T-helper 2 cell treated with Interferon-gamma antibody and Interleukin-4, amounts not matched to agents 5 μg/mL and 100 μg/mL, for 36 hours (primary cell): ENCODE measurements around the gene EDEM2.
"Not testable (repeated sequence)": the region's sequence is repeated elsewhere in the genome, so short reads cannot be mapped to it uniquely, and the experiment has no call there.

ENCODE experiments used
- DNase-seq: peaks from one replicate; pipeline ENCODE4 v3.0.0; 2021; ENCODE audit warnings: low spot score
- H3K27ac Mint-ChIP-seq: one replicate; pipeline ENCODE4 v1.8.0; 2021; ENCODE audit warnings: mild to moderate bottlenecking, mixed read lengths
- H3K27me3 Mint-ChIP-seq: one replicate; pipeline ENCODE4 v1.8.0; 2021; ENCODE audit warnings: low read depth, mixed read lengths
- H3K36me3 Mint-ChIP-seq: one replicate; pipeline ENCODE4 v1.8.0; 2021; ENCODE audit warnings: low read depth, mixed read lengths
- H3K4me1 Mint-ChIP-seq: one replicate; pipeline ENCODE4 v1.8.0; 2021; ENCODE audit warnings: low read depth, mixed read lengths
- H3K4me3 Mint-ChIP-seq: one replicate; pipeline ENCODE4 v1.8.0; 2022; ENCODE audit warnings: mild to moderate bottlenecking, moderate library complexity, mixed read lengths
- H3K9me3 Mint-ChIP-seq: one replicate; pipeline ENCODE4 v1.8.0; 2021; ENCODE audit warnings: mixed read lengths

The EDEM2 gene

DNA sequence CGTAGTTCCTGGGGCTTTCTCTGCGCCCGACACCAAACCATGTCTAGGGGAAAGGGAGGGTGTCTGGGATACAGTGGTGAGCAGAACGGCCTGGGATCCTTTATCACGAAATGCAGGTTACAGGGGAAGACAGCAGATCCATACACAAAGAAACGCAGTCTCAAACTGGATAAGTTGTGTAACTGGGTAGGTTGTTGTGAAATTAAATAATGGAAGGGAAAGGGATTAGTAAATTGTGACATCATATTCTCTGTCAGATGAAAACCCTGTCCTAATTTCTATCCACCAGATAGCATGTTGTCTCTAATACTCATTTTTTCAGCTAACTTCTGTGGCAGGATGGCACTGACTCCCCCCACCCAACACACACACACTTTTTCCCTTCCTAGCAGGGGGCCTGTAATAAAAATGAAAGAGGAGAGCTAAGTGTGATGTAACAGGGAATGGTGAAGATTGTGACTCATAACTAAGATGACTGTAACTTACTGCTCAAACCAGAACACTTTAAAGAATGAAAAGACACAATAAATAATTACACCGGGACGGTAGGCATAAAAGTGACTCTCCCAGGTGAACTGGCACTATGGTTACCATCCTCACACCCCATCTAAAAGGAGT is 53.8 kb downstream of the EDEM2 start:
- peak overlapping the region; percentile 88 for H3K4me3 Mint-ChIP-seq
- H3K4me1 Mint-ChIP-seq, result peaks cover 32% of the 10 kb centered on the region
- H3K9me3 Mint-ChIP-seq, result no peaks in the 10 kb centered on the region
- H3K27ac Mint-ChIP-seq, result peak overlapping the region; percentile 90
- H3K27me3 Mint-ChIP-seq, result no peaks in the 10 kb centered on the region
- peak; percentile 21 for DNase-seq
- peaks cover 20% of the 10 kb centered on the region for H3K36me3 Mint-ChIP-seq

DNA sequence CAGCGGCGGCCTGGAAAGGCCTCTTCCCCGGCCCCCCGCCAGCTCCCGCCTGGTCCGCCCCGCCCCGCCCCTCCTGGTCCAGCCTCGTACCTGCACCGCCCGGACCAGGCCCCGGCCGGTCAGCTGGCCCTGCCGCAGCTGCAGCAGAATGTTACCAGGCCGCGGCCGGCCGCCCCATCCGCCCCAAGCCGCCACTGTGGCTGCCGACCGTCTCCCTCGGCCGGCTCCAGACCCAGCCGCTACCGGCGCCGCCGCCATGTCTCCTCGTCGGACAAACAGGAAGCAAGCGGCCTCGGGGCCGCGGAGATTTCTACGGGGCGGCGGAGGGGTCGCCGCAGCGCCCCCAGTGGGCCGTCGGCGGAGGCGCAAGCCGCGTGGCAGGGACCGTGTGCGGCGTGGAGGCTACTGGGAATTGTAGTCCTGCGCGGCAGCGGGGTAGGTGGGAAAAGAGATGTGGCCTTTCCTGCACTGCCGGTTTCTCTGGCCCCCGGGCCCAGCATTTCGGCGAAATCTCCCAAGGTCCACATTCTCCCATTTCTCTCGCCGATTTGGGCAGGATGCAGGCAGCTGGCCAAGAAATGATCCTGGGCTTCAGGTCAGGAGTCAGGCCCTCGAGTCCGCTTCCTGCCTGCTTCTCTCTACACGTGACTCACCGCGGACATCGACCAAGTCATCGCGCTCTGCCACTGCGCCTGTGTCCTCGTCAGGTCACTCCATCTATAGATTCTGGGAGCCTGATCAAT is 54.4 kb downstream of the EDEM2 start, which contains the start of gene TRPC4AP:
TRPC4AP (minus strand) TSS at position 284 of the 743 bp plus-strand sequence; CDS start at position 258, 26 bp downstream.
- DNase-seq, result peak; percentile 89
- Mint-ChIP-seq H3K27ac (peak within 1 kb of the TSS; percentile 93), H3K9me3 (no peaks in the 10 kb centered on the region), H3K4me1 (peaks cover 38% of the 10 kb centered on the region), H3K36me3 (peaks cover 21% of the 10 kb centered on the region), H3K4me3 (peak within 1 kb of the TSS; percentile 88), H3K27me3 (no peaks in the 10 kb centered on the region)

DNA sequence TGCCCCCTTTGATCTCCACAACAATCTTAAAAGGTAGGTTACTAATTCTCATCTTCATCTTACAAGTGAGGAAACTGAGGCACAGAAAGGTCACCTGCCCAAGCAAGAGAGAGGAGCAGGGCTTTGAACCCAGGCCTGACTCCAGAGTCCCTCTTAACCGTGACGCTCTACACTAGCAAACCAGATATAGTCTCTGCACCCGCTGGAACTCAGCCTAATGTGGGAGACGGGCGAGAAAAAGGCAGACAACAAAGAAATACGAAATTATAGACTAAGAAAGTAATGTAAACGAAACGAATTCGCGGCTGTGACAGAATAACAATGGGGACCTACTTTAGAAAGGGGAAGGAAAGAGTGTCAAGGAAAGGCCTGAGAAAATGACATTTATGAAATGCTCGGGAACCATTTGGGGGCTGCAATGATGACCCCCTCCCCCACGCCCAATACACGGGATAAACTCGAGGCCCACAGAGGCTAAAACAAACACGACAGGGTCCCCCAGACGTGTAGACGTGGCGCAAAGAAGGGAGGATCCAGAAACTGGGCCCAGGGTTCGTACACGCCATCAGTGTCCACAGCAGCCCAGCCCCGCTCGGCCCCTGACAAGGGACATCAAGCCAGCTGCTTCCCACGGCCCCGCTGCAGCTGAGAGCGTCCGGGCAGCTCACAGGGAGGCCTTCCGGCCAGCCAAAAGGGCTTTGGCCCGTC is 55.2 kb downstream of the EDEM2 start:
- DNase-seq, result no peak
- H3K4me1 Mint-ChIP-seq, result peaks cover 42% of the 10 kb centered on the region
- H3K36me3 Mint-ChIP-seq, result peaks cover 21% of the 10 kb centered on the region
- peak overlapping the region; percentile 93 for H3K27ac Mint-ChIP-seq
- H3K27me3 Mint-ChIP-seq, result no peaks in the 10 kb centered on the region
- peak overlapping the region; percentile 88 for H3K4me3 Mint-ChIP-seq
- H3K9me3 Mint-ChIP-seq, result no peaks in the 10 kb centered on the region

DNA sequence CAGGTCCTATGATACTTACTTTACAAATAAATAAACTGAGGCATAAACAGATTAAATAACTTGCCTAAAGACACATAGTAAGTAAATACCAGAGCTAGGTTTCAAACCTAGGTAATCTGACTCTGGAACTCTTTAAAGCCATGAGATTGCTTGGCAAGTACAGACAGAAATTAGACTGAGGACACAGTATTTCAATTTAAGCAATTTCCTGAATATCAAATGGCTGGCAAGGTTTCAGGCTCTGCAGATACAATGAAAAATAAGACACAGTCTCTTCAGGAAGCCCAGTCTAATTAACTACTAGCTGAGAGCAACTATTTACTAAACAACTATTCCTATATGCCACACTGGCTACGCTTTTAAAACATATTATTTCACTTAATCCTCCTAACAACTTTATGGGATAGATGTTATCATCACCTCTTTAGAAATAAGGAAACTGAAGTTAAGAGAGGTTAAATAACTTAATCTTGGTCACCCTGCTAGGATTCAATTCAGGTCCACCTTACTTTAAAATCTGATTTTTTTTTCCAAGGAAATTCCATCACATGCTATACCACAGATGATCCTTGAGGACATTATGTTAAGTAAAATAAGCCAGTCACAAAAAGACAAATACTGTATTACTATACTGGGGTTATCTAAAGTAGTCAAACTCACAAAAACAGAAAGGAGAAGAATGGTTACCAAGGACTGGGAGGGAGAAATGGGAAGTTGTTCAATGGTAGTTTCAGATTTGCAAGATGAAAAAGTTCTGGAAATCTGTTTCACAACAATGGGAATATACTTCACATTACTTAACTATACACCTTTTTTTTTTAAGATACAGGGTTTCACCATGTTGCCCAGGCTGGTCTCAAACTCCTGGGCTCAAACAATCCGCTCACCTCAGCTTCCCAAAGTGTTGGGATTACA is 58.6 kb downstream of the EDEM2 start:
- Mint-ChIP-seq H3K4me1 (peaks cover 51% of the 10 kb centered on the region), H3K4me3 (peak overlapping the region; percentile 2), H3K27ac (peak overlapping the region; percentile 24), H3K9me3 (no peaks in the 10 kb centered on the region), H3K36me3 (peaks cover 27% of the 10 kb centered on the region), H3K27me3 (no peaks in the 10 kb centered on the region)
- no peak for DNase-seq

DNA sequence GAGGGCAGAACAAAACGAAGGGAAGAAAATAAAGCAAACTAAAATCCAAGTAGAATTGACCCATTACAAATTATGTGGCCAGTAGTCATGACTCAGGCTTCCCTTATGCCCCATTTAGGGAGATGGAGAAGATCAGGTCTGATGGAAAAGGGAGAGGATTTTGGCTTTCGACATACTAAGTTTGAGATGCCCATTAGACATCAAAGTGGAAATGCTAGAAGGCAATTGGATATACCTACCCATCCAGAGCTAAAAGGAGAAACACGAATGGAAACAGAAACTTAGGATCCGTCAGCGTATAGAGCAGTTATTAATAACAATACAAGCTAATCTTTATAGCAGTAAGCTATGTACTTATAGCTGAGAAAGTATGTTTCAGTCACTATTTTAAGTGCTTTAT is 59.3 kb downstream of the EDEM2 start:
- no peak overlapping the region for H3K4me3 Mint-ChIP-seq
- peaks cover 26% of the 10 kb centered on the region for H3K36me3 Mint-ChIP-seq
- H3K9me3 Mint-ChIP-seq, result no peaks in the 10 kb centered on the region
- peaks cover 45% of the 10 kb centered on the region for H3K4me1 Mint-ChIP-seq
- H3K27ac Mint-ChIP-seq, result peak overlapping the region; percentile 5
- H3K27me3 Mint-ChIP-seq, result no peaks in the 10 kb centered on the region
- DNase-seq, result no peak

DNA sequence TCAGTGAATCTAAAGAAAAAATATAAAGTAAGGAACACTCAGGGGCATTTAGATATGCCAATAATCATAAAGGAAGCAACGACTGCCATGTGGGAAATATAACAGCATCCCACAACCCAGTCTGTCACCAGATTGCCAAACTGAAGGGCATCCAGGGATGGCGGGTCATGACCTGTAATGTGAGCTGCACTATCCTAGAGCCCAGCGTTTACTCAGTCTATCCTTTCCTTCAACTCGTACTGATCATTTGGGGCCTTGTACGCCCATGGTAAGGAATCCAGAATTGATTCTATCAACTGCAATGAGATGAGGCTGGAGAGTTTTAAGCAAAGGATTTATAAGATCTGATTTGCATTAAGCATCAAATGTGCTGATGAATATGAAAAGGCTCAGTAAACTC is 59.8 kb downstream of the EDEM2 start:
- H3K4me3 Mint-ChIP-seq, result no peak overlapping the region
- H3K9me3 Mint-ChIP-seq, result no peaks in the 10 kb centered on the region
- no peak for DNase-seq
- H3K4me1 Mint-ChIP-seq, result peaks cover 47% of the 10 kb centered on the region
- H3K27me3 Mint-ChIP-seq, result no peaks in the 10 kb centered on the region
- H3K27ac Mint-ChIP-seq, result peak overlapping the region; percentile 5
- H3K36me3 Mint-ChIP-seq, result peaks cover 26% of the 10 kb centered on the region

DNA sequence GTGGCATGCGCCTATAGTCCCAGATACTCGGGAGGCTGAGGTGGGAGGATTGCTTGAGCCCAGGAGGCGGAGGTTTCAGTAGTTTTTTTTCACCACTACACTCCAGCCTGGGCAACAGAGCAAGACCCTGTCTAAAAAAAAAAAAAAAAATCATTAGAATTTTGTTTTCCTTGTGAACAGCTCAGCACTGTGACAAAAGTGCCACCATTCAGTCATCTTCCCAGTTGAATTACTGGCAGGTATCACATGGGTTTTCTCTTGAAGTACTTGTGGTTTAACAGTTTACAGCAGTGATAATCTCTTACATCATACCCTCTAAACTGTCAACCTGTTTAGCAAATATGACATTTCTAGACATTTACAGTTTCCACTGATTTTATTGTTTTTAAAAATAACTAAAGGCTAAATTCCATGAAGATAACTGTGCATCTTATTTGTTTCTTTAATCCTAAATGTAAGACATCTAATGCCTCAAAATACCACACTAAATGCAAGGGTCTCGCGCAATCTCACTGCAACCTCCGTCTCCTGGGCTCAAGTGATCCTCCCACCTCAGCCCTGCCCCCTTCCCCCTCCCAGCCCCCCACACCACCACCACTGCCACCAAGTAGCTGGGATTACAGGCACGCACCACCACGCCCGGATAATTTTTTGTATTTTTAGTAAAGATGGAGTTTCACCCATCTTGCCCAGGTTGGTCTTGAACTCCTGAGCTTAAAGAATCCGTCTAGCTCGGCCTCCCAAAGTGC is 61.5 kb downstream of the EDEM2 start:
- peak overlapping the region; percentile 70 for H3K27ac Mint-ChIP-seq
- H3K27me3 Mint-ChIP-seq, result no peaks in the 10 kb centered on the region
- peaks cover 48% of the 10 kb centered on the region for H3K4me1 Mint-ChIP-seq
- DNase-seq, result no peak
- H3K9me3 Mint-ChIP-seq, result no peaks in the 10 kb centered on the region
- H3K4me3 Mint-ChIP-seq, result peak overlapping the region; percentile 15
- peaks cover 19% of the 10 kb centered on the region for H3K36me3 Mint-ChIP-seq

DNA sequence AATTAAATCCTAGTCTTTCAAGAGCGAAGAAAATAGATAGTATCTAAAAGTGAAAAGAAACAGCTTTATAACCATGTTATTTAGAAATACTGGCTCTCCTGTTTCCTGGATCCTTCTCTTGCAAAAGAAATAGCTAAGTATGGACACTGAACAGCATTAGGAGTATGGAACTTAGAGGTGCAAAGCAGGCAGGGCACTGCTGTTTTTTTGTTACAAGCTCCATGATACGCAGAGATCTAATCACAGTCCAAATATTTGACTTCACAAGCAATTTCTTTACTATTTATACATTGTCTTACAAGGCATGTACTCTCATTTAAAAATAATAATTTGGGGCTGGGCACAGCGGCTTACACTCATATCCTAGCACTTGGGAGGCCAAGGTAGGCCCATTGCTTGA is 62.1 kb downstream of the EDEM2 start:
- H3K9me3 Mint-ChIP-seq, result no peaks in the 10 kb centered on the region
- no peak overlapping the region for H3K4me3 Mint-ChIP-seq
- H3K27me3 Mint-ChIP-seq, result no peaks in the 10 kb centered on the region
- DNase-seq, result no peak
- H3K36me3 Mint-ChIP-seq, result peaks cover 16% of the 10 kb centered on the region
- peaks cover 51% of the 10 kb centered on the region for H3K4me1 Mint-ChIP-seq
- peak overlapping the region; percentile 70 for H3K27ac Mint-ChIP-seq

DNA sequence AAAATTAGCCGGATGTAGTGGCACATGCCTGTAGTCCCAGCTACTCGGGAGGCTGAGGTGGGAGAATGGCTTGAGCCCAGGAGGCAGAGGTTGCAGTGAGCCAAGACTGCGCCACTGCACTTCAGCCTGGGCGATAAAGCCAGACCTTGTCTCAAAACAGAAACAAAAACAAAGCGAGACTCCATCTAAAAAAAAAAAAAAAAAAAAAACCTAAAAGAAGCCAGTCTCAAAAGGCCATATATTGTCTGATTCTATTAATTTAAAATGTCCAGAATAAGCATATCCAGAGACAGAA is 66.8 kb downstream of the EDEM2 start:
- H3K27ac Mint-ChIP-seq, result peak overlapping the region; percentile 68
- peaks cover 42% of the 10 kb centered on the region for H3K36me3 Mint-ChIP-seq
- peak overlapping the region; percentile 52 for H3K4me3 Mint-ChIP-seq
- H3K9me3 Mint-ChIP-seq, H3K27me3 Mint-ChIP-seq, DNase-seq: not testable (repeated sequence)
- peaks cover 43% of the 10 kb centered on the region for H3K4me1 Mint-ChIP-seq

DNA sequence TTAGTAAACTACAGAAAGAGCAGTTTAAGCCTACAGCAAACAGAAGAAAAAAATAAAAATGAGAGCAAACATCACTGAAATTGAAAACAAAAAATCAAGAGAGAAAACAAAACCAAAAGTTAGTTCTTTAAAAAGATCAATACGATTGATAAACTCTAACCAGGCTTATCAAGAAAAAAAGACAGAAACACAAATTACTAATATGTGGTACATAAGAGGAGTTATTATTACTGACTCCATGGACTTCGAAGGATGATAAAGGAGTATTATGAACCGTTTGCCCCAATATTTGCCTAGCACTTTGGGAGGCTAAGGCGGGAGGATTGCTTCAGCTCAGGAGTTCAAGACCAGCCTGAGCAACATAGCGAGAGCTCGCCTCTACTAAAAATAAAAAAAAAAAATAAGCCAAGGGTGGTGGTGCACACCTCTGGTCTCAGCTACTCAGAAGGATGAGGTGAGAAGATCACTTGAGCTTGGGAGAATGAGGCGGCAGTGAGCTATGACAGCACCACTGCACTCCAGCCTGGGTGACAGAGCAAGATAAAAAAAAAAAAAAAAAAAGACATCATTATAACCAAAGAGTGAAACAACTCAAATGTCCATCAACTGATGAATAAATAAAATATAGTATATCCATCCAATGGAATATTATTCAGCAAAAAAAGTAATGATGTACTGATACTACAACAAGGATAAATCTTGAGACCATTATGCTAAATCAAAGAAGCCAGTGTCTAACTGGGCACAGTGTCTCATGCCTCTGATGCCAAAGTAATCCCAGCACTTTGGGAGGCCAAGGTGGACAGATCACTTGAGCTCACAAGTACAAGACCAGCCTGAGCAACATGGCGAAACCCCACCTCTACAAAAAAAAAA is 67.4 kb downstream of the EDEM2 start:
- Mint-ChIP-seq H3K27ac (peak overlapping the region; percentile 60), H3K36me3 (peaks cover 44% of the 10 kb centered on the region), H3K27me3 (no peaks in the 10 kb centered on the region), H3K4me1 (peaks cover 37% of the 10 kb centered on the region), H3K4me3 (peak overlapping the region; percentile 32), H3K9me3 (peaks cover 9% of the 10 kb centered on the region)
- no peak for DNase-seq

DNA sequence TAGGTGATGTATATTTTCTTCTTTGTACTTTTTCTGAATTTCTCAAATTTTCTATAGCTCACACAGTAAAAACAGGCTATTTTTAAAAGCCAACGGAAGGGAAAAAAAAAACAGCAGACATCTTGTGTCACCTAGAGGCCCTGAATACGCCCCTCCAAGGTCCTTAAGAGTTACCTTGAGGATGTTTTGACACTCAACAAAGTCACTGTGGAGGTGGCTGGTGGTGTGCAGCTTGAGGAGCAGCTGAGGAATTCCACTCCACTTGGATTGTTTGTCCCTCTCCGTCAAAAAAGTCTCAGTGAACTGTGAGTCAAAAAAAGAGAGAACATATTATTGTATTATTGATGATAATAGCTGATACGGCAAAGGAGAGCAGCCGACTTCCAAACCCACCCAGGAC is 69.3 kb downstream of the EDEM2 start:
- H3K27ac Mint-ChIP-seq, result no peak overlapping the region
- H3K27me3 Mint-ChIP-seq, result no peaks in the 10 kb centered on the region

DNA sequence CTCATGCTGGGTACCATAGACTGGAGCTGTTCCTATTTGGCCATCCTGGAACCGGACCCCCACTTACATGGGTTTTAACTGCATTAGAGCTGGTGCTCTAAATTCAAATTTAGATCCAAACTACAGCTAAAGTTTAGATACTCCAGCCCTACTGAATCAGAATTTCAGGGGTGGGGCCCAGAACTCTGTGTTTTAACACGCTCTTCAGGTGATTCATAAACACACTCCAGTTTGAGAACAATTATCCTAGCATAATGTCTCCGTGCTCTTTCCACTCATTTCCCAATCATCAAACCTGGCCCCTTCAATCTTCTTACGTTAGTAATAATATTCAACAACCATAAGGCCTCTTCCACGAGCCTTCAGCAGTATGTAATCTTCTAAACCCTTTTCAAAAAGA is 69.8 kb downstream of the EDEM2 start:
- Mint-ChIP-seq H3K4me1 (peaks cover 31% of the 10 kb centered on the region), H3K9me3 (peaks cover 28% of the 10 kb centered on the region), H3K36me3 (peaks cover 61% of the 10 kb centered on the region), H3K27me3 (no peaks in the 10 kb centered on the region), H3K4me3 (no peak overlapping the region), H3K27ac (no peak overlapping the region)
- DNase-seq, result no peak

More for the DNA sequence above, 69.3 kb downstream of the EDEM2 start:
- no peak for DNase-seq
- Mint-ChIP-seq H3K36me3 (peaks cover 56% of the 10 kb centered on the region), H3K4me3 (no peak overlapping the region), H3K4me1 (peaks cover 34% of the 10 kb centered on the region), H3K9me3 (peaks cover 25% of the 10 kb centered on the region)
